Measurements from ENCODE around the gene RND1.
"Not testable (repeated sequence)": the region's sequence is repeated elsewhere in the genome, so short reads cannot be mapped to it uniquely, and the experiment has no call there.

Gene RND1

DNA sequence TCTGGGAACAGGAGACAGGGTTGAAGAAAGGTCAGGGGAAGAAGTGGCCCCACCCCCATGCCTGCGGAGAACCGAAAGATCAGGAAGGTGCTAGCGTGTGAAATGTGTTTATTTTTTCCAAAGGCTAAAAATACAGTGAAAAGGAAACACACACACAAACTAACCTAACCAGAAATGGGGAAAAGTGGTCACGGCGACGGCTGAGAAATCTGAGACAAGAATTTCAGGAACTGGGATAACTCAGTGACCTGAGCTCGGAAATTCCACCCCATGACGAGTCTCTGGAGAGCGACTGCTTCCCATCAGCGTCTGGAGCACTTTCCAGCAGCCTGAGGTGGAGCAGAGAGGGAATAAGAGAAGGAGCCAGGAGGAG lies 16.6 kb upstream of the RND1 start:
- H3K4me3 ChIP-seq (ENCODE audit: low read length), result no peak overlapping the region
- H2AFZ ChIP-seq (ENCODE audit: low read depth, low read length), result no peak overlapping the region
- no peaks in the 10 kb centered on the region for H3K9me3 ChIP-seq (ENCODE audit: low read length)
- peaks cover 28% of the 10 kb centered on the region for H3K4me1 ChIP-seq (ENCODE audit: insufficient read depth, low read length)
- H3K27me3 ChIP-seq (ENCODE audit: insufficient read depth, low read length), result no peaks in the 10 kb centered on the region
- H3K36me3 ChIP-seq (ENCODE audit: insufficient read depth, low read length), result no peaks in the 10 kb centered on the region

DNA sequence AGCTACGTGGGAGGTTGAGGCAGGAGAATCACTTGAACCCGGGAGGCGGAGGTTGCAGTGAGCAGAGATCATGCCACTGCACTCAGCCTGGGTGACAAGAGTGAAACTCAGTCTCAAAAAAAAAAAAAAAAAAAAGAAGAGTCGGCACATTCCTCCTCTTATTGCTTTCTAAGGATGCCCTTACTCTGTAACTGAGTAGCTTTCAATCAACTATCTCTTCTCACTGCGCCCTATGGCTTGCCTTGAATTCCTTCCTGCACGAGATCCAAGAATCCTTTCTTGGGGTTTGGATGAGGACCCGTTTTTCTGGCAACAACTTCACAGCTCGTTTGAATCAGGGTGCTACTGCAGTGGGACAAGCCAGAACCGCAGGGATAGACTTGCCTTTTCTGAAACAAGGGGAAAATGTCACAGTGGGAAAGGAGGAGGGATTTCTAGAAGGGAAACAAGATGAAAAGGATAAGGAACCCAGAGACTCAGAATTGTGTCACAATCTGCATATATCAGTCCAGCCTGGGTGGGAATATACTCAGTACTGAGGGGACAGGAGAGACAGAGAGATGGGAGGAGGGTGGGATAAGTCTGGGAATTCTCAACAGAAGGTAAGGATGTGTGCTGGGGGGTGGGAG lies 16.1 kb upstream of the RND1 start:
- peaks cover 28% of the 10 kb centered on the region for H3K4me1 ChIP-seq (ENCODE audit: insufficient read depth, low read length)
- H3K9me3 ChIP-seq (ENCODE audit: low read length), result no peaks in the 10 kb centered on the region
- H3K36me3 ChIP-seq (ENCODE audit: insufficient read depth, low read length), result no peaks in the 10 kb centered on the region
- no peaks in the 10 kb centered on the region for H3K27me3 ChIP-seq (ENCODE audit: insufficient read depth, low read length)
- no peak overlapping the region for H2AFZ ChIP-seq (ENCODE audit: low read depth, low read length)
- no peak overlapping the region for H3K4me3 ChIP-seq (ENCODE audit: low read length)

DNA sequence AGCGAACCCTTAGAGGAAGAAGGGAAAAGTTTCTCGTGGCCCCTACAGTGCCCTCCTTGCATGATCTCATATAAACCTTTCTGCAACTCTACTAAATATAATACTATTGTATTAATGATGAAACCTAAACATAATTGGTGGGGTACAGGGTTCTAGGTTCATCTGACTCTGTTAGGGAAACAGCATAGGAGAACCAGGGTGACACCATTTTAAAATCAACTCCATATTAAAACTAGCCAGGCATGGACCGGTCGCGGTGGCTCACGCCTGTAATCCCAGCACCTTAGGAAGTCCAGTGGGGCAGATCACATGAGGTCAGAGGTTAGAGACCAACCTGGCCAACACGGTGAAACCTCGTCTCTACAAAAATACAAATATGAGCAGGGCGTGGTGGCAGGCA lies 15.0 kb upstream of the RND1 start:
- peaks cover 28% of the 10 kb centered on the region for H3K4me1 ChIP-seq (ENCODE audit: insufficient read depth, low read length)
- no peak overlapping the region for H3K4me3 ChIP-seq (ENCODE audit: low read length)
- no peak overlapping the region for H2AFZ ChIP-seq (ENCODE audit: low read depth, low read length)
- H3K27me3 ChIP-seq (ENCODE audit: insufficient read depth, low read length), result no peaks in the 10 kb centered on the region
- H3K9me3 ChIP-seq (ENCODE audit: low read length), result no peaks in the 10 kb centered on the region
- H3K36me3 ChIP-seq (ENCODE audit: insufficient read depth, low read length), result no peaks in the 10 kb centered on the region

DNA sequence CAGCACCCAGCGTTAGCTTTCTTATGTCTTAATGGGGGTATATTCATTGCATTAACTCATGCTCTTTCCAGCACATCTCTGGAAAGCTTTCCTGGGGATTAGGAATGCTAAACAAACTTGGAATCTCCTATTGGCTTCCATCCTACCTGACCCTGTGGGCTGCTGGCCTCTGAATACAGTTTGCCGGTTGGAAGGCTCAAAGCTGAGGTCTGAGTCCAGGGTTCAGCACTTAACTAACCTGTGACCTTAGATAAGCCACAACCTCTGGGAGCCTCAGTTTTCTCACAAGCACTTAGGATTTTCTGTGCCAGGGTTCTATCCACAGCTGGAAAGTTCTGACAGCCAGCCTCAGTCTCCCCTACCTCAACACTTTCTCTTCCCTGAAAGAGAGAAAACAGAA lies 12.9 kb upstream of the RND1 start:
- no peak overlapping the region for H3K4me3 ChIP-seq (ENCODE audit: low read length)
- no peaks in the 10 kb centered on the region for H3K36me3 ChIP-seq (ENCODE audit: insufficient read depth, low read length)
- H2AFZ ChIP-seq (ENCODE audit: low read depth, low read length), result no peak overlapping the region
- no peaks in the 10 kb centered on the region for H3K9me3 ChIP-seq (ENCODE audit: low read length)
- peaks cover 19% of the 10 kb centered on the region for H3K4me1 ChIP-seq (ENCODE audit: insufficient read depth, low read length)
- no peaks in the 10 kb centered on the region for H3K27me3 ChIP-seq (ENCODE audit: insufficient read depth, low read length)

DNA sequence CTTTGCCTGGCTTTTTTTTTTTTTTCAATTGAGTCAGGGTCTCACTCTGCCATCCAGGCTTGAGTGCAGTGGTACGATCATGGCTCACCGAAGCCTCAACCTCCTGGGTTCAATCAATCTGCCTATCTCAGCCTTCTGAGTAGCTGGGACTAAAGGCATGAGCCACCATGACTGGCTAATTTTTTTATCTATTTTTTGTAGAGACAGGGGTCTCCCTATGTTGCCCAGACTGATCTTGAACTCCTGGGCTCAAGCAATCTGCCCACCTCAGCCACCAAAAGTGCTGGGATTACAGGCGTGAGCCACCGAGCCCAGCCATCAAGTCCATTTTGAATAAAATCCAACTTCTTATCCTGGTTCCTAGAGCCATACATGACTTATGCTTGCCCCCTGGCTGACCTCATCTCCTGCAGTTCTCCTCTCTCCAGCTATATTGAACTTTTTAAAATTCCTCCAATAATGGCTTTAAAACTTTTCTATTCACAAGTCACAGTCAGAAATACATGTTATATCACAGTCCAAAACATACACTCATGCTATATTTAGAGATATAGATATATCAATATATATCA lies 10.4 kb upstream of the RND1 start:
- no peak overlapping the region for H2AFZ ChIP-seq (ENCODE audit: low read depth, low read length)
- H3K36me3 ChIP-seq (ENCODE audit: insufficient read depth, low read length), result no peaks in the 10 kb centered on the region
- no peak overlapping the region for H3K4me3 ChIP-seq (ENCODE audit: low read length)
- no peaks in the 10 kb centered on the region for H3K4me1 ChIP-seq (ENCODE audit: insufficient read depth, low read length)
- no peaks in the 10 kb centered on the region for H3K27me3 ChIP-seq (ENCODE audit: insufficient read depth, low read length)
- no peaks in the 10 kb centered on the region for H3K9me3 ChIP-seq (ENCODE audit: low read length)

DNA sequence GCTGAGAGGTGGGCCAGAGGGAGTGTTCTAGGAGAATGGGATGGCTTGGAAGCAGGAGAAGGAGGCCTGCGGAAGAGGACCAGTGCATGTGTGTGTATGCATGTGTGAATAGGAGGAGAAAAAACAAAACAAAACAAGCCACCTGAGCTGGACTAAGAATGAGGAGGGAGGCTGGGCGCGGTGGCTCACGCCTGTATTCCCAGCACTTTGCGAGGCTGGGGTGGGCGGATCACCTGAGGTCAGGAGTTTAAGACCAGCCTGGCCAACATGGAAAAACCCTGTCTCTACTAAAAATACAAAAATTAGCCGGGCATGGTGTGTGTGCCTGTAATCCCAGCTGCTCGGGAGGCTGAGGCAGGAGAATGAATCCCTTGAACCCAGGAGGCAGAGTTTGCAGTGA lies 7.9 kb upstream of the RND1 start:
- not testable (repeated sequence) for H3K9me3 ChIP-seq (ENCODE audit: low read length); H3K36me3 ChIP-seq (ENCODE audit: insufficient read depth, low read length); H2AFZ ChIP-seq (ENCODE audit: low read depth, low read length); H3K4me1 ChIP-seq (ENCODE audit: insufficient read depth, low read length); H3K4me3 ChIP-seq (ENCODE audit: low read length); H3K27me3 ChIP-seq (ENCODE audit: insufficient read depth, low read length)

DNA sequence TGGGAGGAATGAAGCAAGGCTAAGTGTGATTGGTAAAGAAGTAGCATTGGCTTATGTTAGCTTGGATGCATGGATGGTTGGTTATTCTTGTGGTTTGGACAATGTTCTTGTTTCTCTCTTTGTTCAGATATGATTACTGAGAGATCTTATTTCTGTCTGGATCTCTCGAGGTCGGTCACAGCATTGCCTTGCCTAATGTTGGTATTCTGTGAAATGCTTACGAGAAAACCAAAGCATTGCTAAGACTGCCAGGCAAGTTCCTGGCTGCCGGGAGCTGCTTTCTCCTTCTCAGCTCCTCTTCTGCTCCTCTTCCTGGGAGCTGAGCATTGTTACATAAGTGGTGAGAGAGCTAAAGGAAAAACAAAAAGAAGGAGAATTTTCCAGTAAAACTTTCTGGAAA lies 7.4 kb upstream of the RND1 start:
- Histone ChIP-seq H3K4me1 (ENCODE audit: insufficient read depth, low read length) (no peaks in the 10 kb centered on the region), H3K27me3 (ENCODE audit: insufficient read depth, low read length) (no peaks in the 10 kb centered on the region), H3K9me3 (ENCODE audit: low read length) (no peaks in the 10 kb centered on the region), H2AFZ (ENCODE audit: low read depth, low read length) (no peak overlapping the region), H3K4me3 (ENCODE audit: low read length) (no peak overlapping the region), H3K36me3 (ENCODE audit: insufficient read depth, low read length) (no peaks in the 10 kb centered on the region)

DNA sequence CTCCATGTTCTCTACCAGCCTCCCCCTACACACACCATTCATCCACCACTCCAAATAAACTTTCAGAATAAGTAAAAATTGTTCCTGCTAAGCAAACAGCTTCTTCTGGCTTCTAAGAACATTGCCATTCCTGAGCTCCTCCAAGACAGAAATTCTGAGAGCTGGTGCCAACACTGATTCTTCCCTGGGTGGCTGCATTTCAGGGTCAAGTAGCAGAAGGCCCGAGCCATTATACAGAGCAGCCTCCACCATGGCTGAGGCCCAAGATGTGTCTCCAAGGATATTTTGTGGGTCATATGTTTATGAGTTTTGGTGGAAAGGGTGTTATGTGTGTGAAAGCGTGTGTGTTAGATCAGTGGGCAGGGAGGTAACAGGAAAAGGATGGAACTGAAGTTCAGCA lies 3.5 kb upstream of the RND1 start:
- H3K4me3 ChIP-seq (ENCODE audit: low read length), result no peak overlapping the region
- no peaks in the 10 kb centered on the region for H3K9me3 ChIP-seq (ENCODE audit: low read length)
- H3K36me3 ChIP-seq (ENCODE audit: insufficient read depth, low read length), result no peaks in the 10 kb centered on the region
- peaks cover 17% of the 10 kb centered on the region for H3K4me1 ChIP-seq (ENCODE audit: insufficient read depth, low read length)
- no peaks in the 10 kb centered on the region for H3K27me3 ChIP-seq (ENCODE audit: insufficient read depth, low read length)
- no peak overlapping the region for H2AFZ ChIP-seq (ENCODE audit: low read depth, low read length)

DNA sequence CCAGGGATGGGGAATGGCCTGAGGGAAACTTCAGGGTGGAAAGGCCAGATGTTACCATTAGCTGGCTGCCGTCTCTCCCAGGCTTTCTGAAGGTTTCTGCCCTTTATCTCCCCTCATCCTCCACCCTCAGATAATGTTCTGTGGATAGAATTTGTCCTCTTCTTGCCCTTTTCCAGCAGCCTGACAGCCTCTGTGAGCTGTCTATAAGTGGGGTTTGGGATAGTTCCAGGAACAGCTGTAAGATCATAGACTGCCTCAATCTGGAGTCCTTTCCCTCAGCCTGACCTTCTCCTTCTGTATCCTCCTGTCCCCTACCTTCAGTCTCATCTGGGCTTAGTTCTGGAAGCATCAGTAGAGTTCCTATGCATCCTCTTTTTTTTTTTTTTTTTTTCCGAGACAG lies 2.8 kb upstream of the RND1 start:
- H3K36me3 ChIP-seq (ENCODE audit: insufficient read depth, low read length), result no peaks in the 10 kb centered on the region
- H3K9me3 ChIP-seq (ENCODE audit: low read length), result no peaks in the 10 kb centered on the region
- peaks cover 24% of the 10 kb centered on the region for H3K4me1 ChIP-seq (ENCODE audit: insufficient read depth, low read length)
- no peaks in the 10 kb centered on the region for H3K27me3 ChIP-seq (ENCODE audit: insufficient read depth, low read length)
- H2AFZ ChIP-seq (ENCODE audit: low read depth, low read length), result no peak overlapping the region
- no peak overlapping the region for H3K4me3 ChIP-seq (ENCODE audit: low read length)

DNA sequence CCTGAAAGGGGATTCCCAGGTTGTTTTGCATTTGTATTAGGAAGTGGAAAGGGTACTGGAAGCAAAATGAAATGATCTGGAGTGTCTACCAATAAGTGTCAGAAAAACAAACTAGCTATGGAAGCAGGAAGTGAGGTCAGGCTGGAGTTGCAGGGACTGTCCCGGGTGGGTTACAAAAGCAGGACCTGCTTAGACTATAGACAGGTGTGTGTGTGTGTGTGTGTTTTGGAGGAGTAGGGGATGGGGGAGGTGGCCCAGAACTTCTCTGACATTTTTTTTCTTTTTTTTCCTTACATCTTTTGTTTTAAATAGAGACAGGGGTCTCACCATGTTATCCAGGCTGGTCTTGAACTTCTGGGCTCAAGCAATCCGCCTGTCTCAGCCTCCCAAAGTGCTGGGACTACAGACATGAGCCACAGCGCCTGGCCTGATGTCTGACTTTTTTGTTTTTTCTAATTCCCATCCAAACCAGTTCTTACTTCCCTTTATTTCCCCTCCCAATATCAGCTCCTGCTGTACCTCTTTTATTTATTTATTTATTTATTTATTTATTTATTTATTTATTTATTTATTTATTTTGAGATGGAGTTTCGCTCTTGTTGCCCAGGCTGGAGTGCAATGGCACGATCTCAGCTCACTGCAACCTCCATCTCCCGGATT lies 512 bp upstream of the RND1 start:
- no peaks in the 10 kb centered on the region for H3K27me3 ChIP-seq (ENCODE audit: insufficient read depth, low read length)
- H3K36me3 ChIP-seq (ENCODE audit: insufficient read depth, low read length), result peaks cover 8% of the 10 kb centered on the region
- no peak overlapping the region for H2AFZ ChIP-seq (ENCODE audit: low read depth, low read length)
- H3K9me3 ChIP-seq (ENCODE audit: low read length), result no peaks in the 10 kb centered on the region
- peak overlapping the region; percentile 53 for H3K4me3 ChIP-seq (ENCODE audit: low read length)
- H3K4me1 ChIP-seq (ENCODE audit: insufficient read depth, low read length), result peaks cover 39% of the 10 kb centered on the region

DNA sequence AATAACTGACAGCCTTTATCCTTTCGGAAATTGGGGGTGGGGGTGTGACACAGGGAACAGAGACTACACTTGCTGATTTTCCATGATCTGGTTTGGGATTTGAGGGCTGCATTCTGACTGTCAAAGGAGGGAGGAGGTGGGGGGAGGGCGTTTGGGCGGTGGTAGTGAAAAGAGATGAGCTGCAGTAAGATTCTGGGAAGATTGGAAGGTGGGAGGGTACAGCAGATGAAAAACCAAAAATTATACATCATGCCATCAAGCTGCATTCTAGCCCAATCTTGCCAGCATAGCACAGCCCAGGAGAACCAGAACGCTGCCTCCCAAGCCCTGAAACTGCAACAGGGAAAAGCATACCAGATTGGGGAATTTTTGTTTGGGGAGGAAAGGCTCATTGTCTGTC lies 2.4 kb downstream of the RND1 start:
- Histone ChIP-seq H2AFZ (ENCODE audit: low read depth, low read length) (no peak overlapping the region), H3K36me3 (ENCODE audit: insufficient read depth, low read length) (peaks cover 15% of the 10 kb centered on the region), H3K4me3 (ENCODE audit: low read length) (peak overlapping the region; percentile 7), H3K9me3 (ENCODE audit: low read length) (no peaks in the 10 kb centered on the region), H3K4me1 (ENCODE audit: insufficient read depth, low read length) (peaks cover 39% of the 10 kb centered on the region), H3K27me3 (ENCODE audit: insufficient read depth, low read length) (no peaks in the 10 kb centered on the region)

DNA sequence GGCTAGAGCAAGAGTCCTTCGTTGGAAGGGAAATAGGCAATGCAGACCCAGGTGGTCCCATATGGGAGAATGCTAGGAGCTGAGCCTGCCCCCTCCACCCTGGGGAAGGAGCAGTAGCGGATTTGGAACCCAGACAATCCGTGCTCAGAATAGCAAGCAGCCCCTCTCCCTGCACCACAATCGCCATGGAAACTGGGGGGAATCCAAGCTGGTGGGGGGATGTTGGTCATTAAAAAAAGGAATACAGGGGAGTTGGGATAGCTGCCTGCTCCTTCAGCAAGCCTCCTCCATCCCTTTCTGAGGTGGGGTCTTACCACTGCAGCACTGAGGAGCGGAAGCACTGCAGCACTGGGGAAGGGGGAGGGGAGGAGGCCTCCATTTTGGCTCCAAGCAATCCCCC lies 2.9 kb downstream of the RND1 start:
- H3K4me1 ChIP-seq (ENCODE audit: insufficient read depth, low read length), result peaks cover 39% of the 10 kb centered on the region
- H3K4me3 ChIP-seq (ENCODE audit: low read length), result peak overlapping the region; percentile 7

DNA sequence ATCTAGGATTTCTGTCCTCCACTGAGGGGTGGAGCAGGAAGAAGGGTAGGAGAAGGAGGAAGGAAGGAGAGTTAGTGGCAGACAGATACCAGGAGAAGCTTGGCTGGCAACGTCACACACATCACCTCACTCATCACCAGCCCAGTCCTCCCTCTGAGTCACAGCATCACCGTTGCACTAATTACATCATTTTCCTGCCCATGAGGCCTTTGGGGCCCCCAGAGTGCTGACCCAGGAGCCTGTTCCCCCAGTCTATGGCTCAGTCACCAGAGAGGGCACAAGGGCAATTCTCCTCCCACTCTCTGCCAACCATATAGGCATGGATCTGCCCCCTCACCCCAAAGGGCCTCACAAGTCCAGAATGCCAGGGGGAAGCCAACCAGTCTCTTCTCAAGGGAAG lies 4.6 kb downstream of the RND1 start:
- no peak overlapping the region for H3K4me3 ChIP-seq (ENCODE audit: low read length)
- H3K9me3 ChIP-seq (ENCODE audit: low read length), result no peaks in the 10 kb centered on the region
- no peak overlapping the region for H2AFZ ChIP-seq (ENCODE audit: low read depth, low read length)
- H3K4me1 ChIP-seq (ENCODE audit: insufficient read depth, low read length), result peaks cover 37% of the 10 kb centered on the region
- H3K27me3 ChIP-seq (ENCODE audit: insufficient read depth, low read length), result no peaks in the 10 kb centered on the region
- H3K36me3 ChIP-seq (ENCODE audit: insufficient read depth, low read length), result peaks cover 24% of the 10 kb centered on the region

More for the DNA sequence above, 2.9 kb downstream of the RND1 start:
- Histone ChIP-seq H3K27me3 (ENCODE audit: insufficient read depth, low read length) (no peaks in the 10 kb centered on the region), H2AFZ (ENCODE audit: low read depth, low read length) (no peak overlapping the region), H3K36me3 (ENCODE audit: insufficient read depth, low read length) (peaks cover 18% of the 10 kb centered on the region), H3K9me3 (ENCODE audit: low read length) (no peaks in the 10 kb centered on the region)

DNA sequence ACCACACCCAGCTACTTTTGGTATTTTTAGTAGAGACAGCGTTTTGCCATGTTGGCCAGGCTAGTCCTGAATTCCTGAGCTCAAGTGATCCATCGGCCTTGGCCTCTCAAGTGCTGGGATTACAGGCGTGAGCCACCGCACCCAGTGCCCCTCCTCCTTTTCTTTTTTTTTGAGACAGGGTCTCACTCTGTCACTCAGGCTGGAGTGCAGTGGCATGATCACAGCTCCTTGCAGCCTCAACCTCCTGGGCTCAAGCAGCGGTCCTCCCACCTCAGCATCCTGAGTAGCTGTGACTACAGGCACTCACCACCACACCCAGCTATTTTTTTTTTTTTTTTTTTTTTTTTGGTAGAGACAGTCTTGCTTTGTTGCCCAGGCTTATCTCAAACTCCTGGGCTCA lies 5.4 kb downstream of the RND1 start:
- H2AFZ ChIP-seq (ENCODE audit: low read depth, low read length); H3K27me3 ChIP-seq (ENCODE audit: insufficient read depth, low read length); H3K4me3 ChIP-seq (ENCODE audit: low read length); H3K9me3 ChIP-seq (ENCODE audit: low read length): not testable (repeated sequence)
- peaks cover 24% of the 10 kb centered on the region for H3K36me3 ChIP-seq (ENCODE audit: insufficient read depth, low read length)
- peaks cover 33% of the 10 kb centered on the region for H3K4me1 ChIP-seq (ENCODE audit: insufficient read depth, low read length)
